ENCODE measurements around the gene MS4A8. TPM values are rescaled to one million over a fixed set of nuclear protein-coding genes. Genes with fewer than 3 reads are reported as not detected.

Gene MS4A8
- total RNA-seq, 1 donor from 2014 or later: not detected

DNA sequence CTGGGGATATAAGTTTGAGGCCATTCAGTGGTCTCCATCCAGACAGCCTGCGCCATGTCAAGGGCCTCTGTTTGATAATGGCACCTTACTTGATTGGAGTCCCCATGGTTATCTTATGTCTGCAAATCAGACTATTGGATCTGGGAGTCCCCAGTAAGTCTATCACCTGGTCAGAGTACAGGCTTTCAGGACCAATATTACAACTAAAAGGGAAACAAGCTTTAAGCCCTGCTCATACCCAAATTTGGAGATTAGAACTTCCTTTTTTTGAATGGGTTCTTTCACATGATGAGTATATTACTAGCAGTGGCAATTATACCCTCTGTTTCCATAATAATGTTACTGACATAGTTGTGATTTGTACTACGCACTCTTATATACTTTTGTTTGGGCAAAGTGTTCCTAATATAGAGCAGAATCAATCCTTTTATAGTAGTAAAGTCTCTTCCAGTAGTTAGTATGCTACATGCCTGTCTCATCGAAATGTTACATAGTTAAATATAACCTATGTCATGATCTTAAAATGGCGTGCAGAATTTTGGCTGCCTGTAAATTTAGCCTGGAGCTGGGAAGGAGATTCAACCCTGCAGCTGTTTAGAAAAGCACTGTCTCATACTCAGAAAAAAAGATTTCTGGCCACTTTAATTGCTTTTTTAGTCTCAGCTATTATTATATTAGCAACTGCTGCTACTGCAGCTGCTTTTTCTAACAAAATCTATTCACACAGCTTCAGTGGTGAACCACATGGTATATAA lies 62.2 kb downstream of the MS4A8 start:
- Mint-ChIP-seq H3K27me3 (ENCODE audit: low read depth) (no peaks in the 10 kb centered on the region), H3K27ac (no peak overlapping the region), H3K4me1 (peaks cover 17% of the 10 kb centered on the region), H3K36me3 (no peaks in the 10 kb centered on the region), H3K4me3 (no peak overlapping the region), H3K9me3 (no peaks in the 10 kb centered on the region)
- TF ChIP-seq, protein P1, sequence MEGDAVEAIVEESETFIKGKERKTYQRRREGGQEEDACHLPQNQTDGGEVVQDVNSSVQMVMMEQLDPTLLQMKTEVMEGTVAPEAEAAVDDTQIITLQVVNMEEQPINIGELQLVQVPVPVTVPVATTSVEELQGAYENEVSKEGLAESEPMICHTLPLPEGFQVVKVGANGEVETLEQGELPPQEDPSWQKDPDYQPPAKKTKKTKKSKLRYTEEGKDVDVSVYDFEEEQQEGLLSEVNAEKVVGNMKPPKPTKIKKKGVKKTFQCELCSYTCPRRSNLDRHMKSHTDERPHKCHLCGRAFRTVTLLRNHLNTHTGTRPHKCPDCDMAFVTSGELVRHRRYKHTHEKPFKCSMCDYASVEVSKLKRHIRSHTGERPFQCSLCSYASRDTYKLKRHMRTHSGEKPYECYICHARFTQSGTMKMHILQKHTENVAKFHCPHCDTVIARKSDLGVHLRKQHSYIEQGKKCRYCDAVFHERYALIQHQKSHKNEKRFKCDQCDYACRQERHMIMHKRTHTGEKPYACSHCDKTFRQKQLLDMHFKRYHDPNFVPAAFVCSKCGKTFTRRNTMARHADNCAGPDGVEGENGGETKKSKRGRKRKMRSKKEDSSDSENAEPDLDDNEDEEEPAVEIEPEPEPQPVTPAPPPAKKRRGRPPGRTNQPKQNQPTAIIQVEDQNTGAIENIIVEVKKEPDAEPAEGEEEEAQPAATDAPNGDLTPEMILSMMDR (IDR thresholded peaks at IDR 0.05; ENCODE audit: unreplicated experiment): no peak
- no peak for DNase-seq (ENCODE audit: low spot score in 2 of 2, unreplicated experiment in 2 of 2)

DNA sequence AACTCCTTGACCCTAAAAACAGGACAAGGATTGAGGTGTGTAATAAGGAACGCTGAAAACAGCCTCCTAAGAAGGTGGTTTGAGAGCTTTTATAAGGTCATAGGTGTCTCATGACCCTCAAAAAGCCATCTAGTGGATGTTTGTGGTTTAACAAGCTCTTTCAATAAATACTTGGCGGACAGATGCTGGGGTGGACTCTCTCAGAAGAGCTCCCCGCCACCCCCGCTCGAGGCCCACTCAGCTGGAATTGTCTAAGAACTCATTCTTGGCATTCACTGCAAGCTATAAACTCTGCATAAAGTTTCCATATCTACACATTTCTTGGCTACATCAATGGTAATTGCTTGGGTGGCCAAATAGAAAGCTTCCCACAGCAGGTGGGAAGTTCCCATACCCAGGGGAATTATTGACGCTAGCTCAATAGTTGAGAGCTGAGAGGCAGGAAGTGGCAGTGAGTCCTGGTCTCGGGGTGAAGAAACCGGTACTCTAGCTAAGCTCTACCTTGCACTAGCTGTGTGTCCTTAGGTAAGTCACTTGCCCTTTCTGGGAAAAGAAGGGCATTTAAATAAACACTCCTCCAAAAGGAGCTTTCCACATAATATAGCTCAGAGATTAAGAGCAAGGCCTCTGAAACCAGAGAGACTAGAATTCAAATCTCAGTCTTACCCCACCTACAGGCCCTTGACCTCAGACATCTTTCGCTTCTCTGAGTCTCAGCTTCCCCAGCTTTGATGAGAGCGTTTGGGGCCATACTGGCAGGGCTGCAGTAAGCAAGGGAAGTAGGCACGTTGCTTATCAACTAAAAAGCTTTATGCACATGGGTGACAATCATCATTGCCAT lies 63.7 kb downstream of the MS4A8 start:
- TF ChIP-seq, protein P1 (IDR thresholded peaks at IDR 0.05; ENCODE audit: unreplicated experiment): no peak
- Mint-ChIP-seq H3K27me3 (ENCODE audit: low read depth) (peaks cover 5% of the 10 kb centered on the region), H3K9me3 (no peaks in the 10 kb centered on the region)

DNA sequence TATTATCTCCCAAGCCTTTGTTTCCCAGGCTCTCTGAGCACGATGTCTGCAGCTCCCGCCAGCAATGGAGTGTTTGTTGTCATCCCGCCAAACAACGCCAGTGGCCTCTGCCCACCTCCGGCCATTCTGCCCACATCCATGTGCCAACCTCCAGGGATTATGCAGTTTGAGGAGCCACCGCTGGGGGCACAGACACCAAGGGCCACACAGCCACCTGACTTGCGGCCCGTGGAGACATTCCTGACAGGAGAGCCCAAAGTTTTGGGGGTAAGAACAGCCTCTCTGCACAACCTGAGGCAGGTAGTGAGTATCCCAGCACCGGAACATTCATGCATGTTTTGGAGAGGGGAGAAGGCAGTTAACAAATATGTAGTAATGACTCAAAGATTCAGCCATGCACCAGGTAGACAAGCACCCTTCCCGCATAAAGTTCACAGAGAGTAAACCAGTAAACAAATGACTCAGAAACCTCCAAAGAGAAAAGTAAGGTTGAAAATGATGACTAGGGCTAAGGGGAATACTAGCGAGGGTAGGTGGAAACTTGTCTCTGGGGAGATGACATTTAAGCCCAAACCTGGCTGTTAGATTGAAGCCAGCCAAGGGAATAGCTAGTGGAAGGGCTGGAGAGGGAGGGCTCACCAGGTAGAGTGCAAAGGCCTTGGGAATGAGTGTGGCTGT lies 64.4 kb downstream of the MS4A8 start:
- TF ChIP-seq, protein P1 (IDR thresholded peaks at IDR 0.05; ENCODE audit: unreplicated experiment): no peak
- Mint-ChIP-seq H3K4me3 (no peak overlapping the region), H3K27ac (no peak overlapping the region), H3K9me3 (no peaks in the 10 kb centered on the region), H3K4me1 (peaks cover 13% of the 10 kb centered on the region), H3K36me3 (no peaks in the 10 kb centered on the region), H3K27me3 (ENCODE audit: low read depth) (peaks cover 5% of the 10 kb centered on the region)
- DNase-seq (ENCODE audit: low spot score in 2 of 2, unreplicated experiment in 2 of 2): no peak

More for the DNA sequence above, 63.7 kb downstream of the MS4A8 start:
- no peak for DNase-seq (ENCODE audit: low spot score in 2 of 2, unreplicated experiment in 2 of 2)
- H3K27ac Mint-ChIP-seq: no peak overlapping the region
- H3K4me1 Mint-ChIP-seq: peaks cover 17% of the 10 kb centered on the region
- H3K4me3 Mint-ChIP-seq: no peak overlapping the region
- no peaks in the 10 kb centered on the region for H3K36me3 Mint-ChIP-seq

DNA sequence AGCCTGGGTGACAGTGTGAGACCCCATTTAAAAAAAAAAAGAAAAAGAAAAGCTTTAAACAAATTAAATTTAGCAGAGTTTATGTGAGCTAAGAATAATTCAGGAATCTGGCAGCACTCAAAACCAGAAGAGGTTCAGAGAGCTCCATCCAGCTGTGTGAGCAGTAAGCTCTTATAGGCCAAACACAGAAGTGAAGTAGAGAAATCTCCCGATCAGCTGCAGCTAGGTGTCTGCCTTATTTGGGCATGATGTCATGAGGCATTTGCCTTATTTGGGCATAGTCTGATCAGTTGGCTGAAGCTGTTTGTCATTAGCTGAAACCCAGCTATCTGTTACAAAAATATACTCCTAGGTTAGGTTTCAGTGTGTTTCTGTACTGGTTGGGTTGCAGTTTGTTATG lies 65.5 kb downstream of the MS4A8 start:
- Mint-ChIP-seq H3K4me3 (no peak overlapping the region), H3K27me3 (ENCODE audit: low read depth) (peaks cover 5% of the 10 kb centered on the region), H3K4me1 (peaks cover 5% of the 10 kb centered on the region), H3K9me3 (no peaks in the 10 kb centered on the region), H3K36me3 (no peaks in the 10 kb centered on the region), H3K27ac (no peak overlapping the region)
- TF ChIP-seq, protein P1 (IDR thresholded peaks at IDR 0.05; ENCODE audit: unreplicated experiment): no peak
- no peak for DNase-seq (ENCODE audit: low spot score in 2 of 2, unreplicated experiment in 2 of 2)

DNA sequence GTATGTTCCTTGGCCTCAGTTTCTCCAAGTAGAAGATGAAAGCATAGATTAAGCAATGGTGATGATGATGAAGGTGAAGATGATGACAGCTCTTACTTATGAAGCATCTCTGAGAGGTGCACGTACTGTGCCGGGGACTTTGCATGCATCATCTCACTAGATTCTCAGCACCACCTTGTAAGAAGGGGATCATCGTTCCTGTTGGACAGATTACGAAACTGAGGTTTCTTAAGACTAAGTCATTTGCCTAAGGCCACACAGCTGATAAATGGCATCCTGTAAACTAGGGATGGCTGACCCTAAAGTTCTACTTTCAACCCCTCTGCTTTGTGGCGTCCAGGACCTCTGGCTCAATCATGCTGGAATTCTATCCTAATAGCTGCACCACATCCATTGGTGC lies 65.9 kb downstream of the MS4A8 start:
- Mint-ChIP-seq H3K4me1 (peaks cover under 1% of the 10 kb centered on the region), H3K9me3 (no peaks in the 10 kb centered on the region), H3K27me3 (ENCODE audit: low read depth) (peaks cover 5% of the 10 kb centered on the region), H3K27ac (no peak overlapping the region), H3K36me3 (no peaks in the 10 kb centered on the region), H3K4me3 (no peak overlapping the region)
- DNase-seq (ENCODE audit: low spot score in 2 of 2, unreplicated experiment in 2 of 2): no peak
- TF ChIP-seq, protein P1 (IDR thresholded peaks at IDR 0.05; ENCODE audit: unreplicated experiment): no peak

Other genes starting within 250 kb of the MS4A8 start
- gene MS4A1, start 243.8 kb upstream of the MS4A8 start, total RNA-seq: not detected in 3 replicates
- gene MS4A12, start 206.8 kb upstream of the MS4A8 start, total RNA-seq: not detected in 3 replicates
- not detected in 3 replicates for gene MS4A13, start 184.2 kb upstream of the MS4A8 start, total RNA-seq
- gene MS4A18, start 25.1 kb downstream of the MS4A8 start, total RNA-seq: not detected in 3 replicates
- gene MS4A15, start 57.3 kb downstream of the MS4A8 start, total RNA-seq: 0.13 to 0.42 TPM (median 0.18 TPM) in 3 replicates
- gene MS4A10, start 85.7 kb downstream of the MS4A8 start, total RNA-seq: not detected in 3 replicates
- 22.5 to 23.2 TPM (median 22.6 TPM) in 3 replicates for gene CCDC86, start 142.5 kb downstream of the MS4A8 start, total RNA-seq
- gene PTGDR2, start 156.3 kb downstream of the MS4A8 start, total RNA-seq: 0.60 to 0.75 TPM (median 0.71 TPM) in 3 replicates
- gene ZP1, start 167.9 kb downstream of the MS4A8 start, total RNA-seq: 0.16 to 0.31 TPM in 2 of 3 replicates, not detected in the other
- gene PRPF19, start 207.0 kb downstream of the MS4A8 start, total RNA-seq: 96.3 to 100 TPM (median 97.6 TPM) in 3 replicates
- gene TMEM109, start 214.5 kb downstream of the MS4A8 start, total RNA-seq: 52.5 to 56.8 TPM (median 55.2 TPM) in 3 replicates
- gene TMEM132A, start 224.8 kb downstream of the MS4A8 start, total RNA-seq: 182 to 197 TPM (median 193 TPM) in 3 replicates

Data from mesothelial cell of epicardium (in vitro differentiated cells).